Lower leg skin (tissue), 4 donors: ENCODE results near the gene POLR3F. TPM values are rescaled to one million over a fixed set of nuclear protein-coding genes. Genes with fewer than 3 reads are reported as not detected.

ENCODE experiments used
- DNase-seq, 2 donors: peaks; one replicate each; pipeline ENCODE4 v3.0.0-alpha.2; 2019; ENCODE audit warnings: low spot score in 2 of 2
- H3K4me3 ChIP-seq: fragments of 200-600 bp; sonication (generic); 2 replicates; pipeline ENCODE4 v1.5.1; 2017; ENCODE audit warnings: mild to moderate bottlenecking, low read depth; ENCODE audit not compliant: poor library complexity, severe bottlenecking
- POLR2A ChIP-seq, 2 donors: fragments of 450-650 bp; IDR thresholded peaks; one replicate each; pipeline ENCODE4 v1.6.1; 2016 to 2017; ENCODE audit warnings: antibody characterized with exemption in 2 of 2, mild to moderate bottlenecking in 1 of 2, moderate library complexity in 1 of 2
- WGBS, 2 donors: methylation state at CpG; one replicate each; pipeline ENCODE4 v1.1.5; 2018; 5-methylcytosine and 5-hydroxymethylcytosine counted together
- intact Hi-C: fragments of 100-400 bp; cut with DNase I; formaldehyde crosslinking; loops from one replicate; pipeline ENCODE4 v1.15.0; 2023; ENCODE audit warnings: low total_unique reads
- total RNA-seq, 4 donors: library from RNA; depleted of rRNA; stranded (reverse); fragments of >200 nt; gene quantifications; one replicate each; pipeline ENCODE4 v1.1.0, GENCODE V29; 2016
- TF ChIP-seq, protein P1 (sequence below), 3 donors: fragments of 450-650 bp; IDR thresholded peaks; one replicate each; pipeline ENCODE4 v1.5.1; 2016; ENCODE audit warnings: antibody characterized with exemption in 3 of 3, mild to moderate bottlenecking in 3 of 3, moderate library complexity in 2 of 3

Gene POLR3F
- total RNA-seq, 4 donors from 2014 or later: 5.3 to 10.6 (median 8.7) TPM

DNA sequence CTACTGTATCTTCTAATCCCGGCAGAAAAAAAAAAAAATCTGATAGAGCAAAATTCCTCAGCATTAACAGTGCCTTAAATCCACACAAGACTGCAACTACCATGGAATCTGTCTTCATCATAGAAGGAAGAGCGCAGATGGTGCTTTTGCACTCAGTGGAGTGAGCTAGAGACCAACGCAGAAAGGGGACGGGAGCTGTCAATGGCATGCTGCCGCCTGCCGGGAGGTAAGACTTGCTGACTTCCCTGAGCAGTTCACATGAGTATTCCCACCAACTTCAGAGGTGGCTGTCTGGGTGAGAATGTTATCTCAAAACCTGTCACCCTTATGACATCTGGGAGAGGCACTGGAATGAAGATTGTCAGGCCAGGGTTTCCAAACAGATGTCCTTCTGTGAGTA is 36.0 kb upstream of the POLR3F start:
- 78% methylated on average over 6 of the region's 6 CpGs for WGBS, 2 donors
- intact Hi-C loops: no loop called here
- DNase-seq: no peak

DNA sequence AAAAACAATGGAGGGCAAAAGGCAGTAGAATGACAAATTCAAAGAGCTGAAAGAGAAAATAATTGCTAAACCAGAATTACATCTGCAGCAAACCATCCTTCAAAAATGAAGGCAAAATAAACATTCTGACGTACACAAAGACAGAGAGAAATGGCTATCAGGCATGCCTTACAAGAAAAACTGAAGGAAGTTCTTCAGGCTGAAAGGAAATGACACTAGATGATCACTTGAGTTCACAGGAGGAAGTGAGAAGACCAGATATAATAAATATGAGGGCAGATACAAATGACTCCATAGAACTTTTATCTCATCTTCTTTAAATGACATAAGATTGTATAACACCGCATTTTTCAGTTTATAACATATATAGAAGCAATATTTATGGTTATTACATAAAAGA is 30.3 kb upstream of the POLR3F start:
- 84 to 86% methylated on average over 2 of the region's 2 CpGs for WGBS, 2 donors
- intact Hi-C loops: no loop called here
- no peak for DNase-seq
- no peak overlapping the region for H3K4me3 ChIP-seq
- no peak for TF ChIP-seq POLR2A (IDR thresholded peaks at IDR 0.05)
- TF ChIP-seq, protein P1, sequence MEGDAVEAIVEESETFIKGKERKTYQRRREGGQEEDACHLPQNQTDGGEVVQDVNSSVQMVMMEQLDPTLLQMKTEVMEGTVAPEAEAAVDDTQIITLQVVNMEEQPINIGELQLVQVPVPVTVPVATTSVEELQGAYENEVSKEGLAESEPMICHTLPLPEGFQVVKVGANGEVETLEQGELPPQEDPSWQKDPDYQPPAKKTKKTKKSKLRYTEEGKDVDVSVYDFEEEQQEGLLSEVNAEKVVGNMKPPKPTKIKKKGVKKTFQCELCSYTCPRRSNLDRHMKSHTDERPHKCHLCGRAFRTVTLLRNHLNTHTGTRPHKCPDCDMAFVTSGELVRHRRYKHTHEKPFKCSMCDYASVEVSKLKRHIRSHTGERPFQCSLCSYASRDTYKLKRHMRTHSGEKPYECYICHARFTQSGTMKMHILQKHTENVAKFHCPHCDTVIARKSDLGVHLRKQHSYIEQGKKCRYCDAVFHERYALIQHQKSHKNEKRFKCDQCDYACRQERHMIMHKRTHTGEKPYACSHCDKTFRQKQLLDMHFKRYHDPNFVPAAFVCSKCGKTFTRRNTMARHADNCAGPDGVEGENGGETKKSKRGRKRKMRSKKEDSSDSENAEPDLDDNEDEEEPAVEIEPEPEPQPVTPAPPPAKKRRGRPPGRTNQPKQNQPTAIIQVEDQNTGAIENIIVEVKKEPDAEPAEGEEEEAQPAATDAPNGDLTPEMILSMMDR (IDR thresholded peaks at IDR 0.05): no peak

More for the DNA sequence above, 36.0 kb upstream of the POLR3F start:
- no peak overlapping the region for H3K4me3 ChIP-seq
- TF ChIP-seq POLR2A (IDR thresholded peaks at IDR 0.05): no peak
- TF ChIP-seq, protein P1 (IDR thresholded peaks at IDR 0.05): no peak

DNA sequence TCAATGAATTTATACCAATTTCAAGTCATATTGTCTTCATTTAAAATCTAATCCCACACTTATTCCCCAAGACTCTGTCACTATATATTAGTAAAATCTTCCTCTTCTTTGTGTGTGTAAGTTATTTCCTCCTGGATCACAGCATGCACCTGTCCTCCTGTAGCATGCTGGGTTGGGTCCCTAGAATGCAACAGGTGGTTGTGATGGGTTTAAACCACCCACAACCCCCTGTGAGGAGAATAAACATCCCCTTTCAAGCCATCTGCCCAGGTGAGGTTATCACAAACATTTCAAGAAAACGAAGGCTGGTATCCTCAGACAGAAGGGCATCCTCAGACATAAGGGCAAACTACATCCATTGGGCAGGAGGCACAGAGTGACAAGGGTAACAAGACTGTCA is 26.8 kb upstream of the POLR3F start:
- WGBS, 2 donors: 33 to 76% methylated on average over 1 of the region's 1 CpG
- no peak overlapping the region for H3K4me3 ChIP-seq
- intact Hi-C loops: no loop called here
- no peak for DNase-seq
- TF ChIP-seq, protein P1 (IDR thresholded peaks at IDR 0.05): no peak
- no peak for TF ChIP-seq POLR2A (IDR thresholded peaks at IDR 0.05)

DNA sequence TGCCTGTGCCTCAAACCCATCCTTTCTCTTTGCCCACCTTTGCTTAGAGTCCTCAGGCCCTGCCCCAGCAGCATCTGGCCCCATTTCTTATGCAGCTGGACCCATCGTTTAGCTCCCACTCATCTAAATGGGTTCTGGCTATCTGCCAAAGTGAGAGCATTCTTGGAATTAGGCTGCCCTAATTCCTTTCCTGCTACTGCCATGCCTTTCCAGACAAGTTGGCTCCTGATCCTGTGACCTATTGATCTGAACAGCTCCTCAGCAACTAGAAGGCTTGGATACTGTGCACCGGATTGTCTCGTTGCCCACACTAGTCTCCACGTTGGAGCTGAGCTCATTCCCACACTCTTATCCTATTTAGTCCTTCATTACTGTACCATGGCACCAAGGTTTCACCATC is 23.3 kb upstream of the POLR3F start:
- intact Hi-C loops: no loop called here
- WGBS, 2 donors: 50 to 54% methylated on average over 4 of the region's 4 CpGs
- no peak for DNase-seq
- no peak overlapping the region for H3K4me3 ChIP-seq
- TF ChIP-seq POLR2A (IDR thresholded peaks at IDR 0.05): no peak
- TF ChIP-seq, protein P1 (IDR thresholded peaks at IDR 0.05): no peak

DNA sequence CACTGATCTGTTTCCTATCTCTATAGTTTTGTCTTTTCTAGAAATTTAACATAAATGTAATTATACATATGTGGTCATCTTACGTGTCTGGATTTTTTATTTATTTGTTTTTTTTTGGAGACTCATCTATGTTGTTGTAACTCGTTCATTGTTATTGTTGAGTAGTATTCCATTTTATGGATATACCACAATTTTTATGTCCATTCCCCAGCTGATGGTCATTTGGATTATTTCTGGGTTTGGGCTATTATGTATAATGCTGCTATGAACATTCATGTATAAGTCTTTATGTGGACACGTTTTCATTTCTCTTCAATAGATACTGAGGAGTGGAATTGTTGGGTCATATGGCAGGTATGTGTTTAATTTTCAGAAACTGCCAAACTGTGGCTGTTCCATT is 10.6 kb upstream of the POLR3F start:
- TF ChIP-seq POLR2A (IDR thresholded peaks at IDR 0.05): no peak
- TF ChIP-seq, protein P1 (IDR thresholded peaks at IDR 0.05): no peak
- WGBS, 2 donors: 89 to 98% methylated on average over 3 of the region's 3 CpGs
- intact Hi-C loops: no loop called here
- H3K4me3 ChIP-seq: no peak overlapping the region
- no peak for DNase-seq

DNA sequence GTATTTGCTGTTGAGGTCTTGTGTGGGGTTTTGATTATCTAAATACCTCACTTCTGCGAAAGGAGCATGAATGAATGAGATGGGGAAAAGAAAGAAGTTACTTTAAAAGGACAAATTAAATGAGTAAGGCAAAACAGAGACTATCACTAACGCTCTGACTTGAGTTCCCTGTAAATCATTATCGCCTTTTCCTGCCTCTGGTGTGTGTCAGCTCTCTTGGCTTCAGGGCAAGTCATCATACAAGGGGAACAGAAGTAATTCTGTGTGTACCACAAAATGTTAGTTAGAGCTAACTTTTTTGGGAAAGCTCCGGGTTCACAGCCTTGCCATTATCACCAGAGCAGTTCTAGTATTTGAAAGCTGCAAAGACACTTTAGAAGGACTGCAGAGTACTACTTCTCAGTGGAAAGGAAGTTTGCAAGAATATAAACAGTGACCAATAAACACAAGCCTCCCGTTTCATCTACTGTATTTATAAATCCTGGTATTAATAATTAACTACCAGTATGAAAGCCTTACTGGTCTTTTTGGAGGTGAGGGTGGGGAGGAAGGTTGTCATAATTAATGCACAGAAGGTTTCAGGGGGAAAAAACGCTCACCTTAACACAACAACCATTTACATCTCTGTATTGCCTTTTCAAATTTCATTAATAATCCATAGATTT is 1.5 kb upstream of the POLR3F start:
- DNase-seq: no peak
- TF ChIP-seq, protein P1 (IDR thresholded peaks at IDR 0.05): no peak
- no peak for TF ChIP-seq POLR2A (IDR thresholded peaks at IDR 0.05)
- H3K4me3 ChIP-seq: no peak overlapping the region
- intact Hi-C loops: no loop called here
- WGBS, 2 donors: 59 to 61% methylated on average over 6 of the region's 6 CpGs
